HEK293T (cell line): ENCODE data around the gene ARHGAP29.

Source experiments
- BHLHE40 ChIP-seq: fragments of 450-650 bp; IDR thresholded peaks from 2 replicates; pipeline ENCODE4 v1.6.1; 2016; ENCODE audit warnings: mild to moderate bottlenecking, moderate library complexity, borderline replicate concordance
- ELF4 ChIP-seq: fragments of 450-650 bp; IDR thresholded peaks from 2 replicates; pipeline ENCODE4 v1.6.1; 2017; ENCODE audit warnings: antibody characterized with exemption
- FOXA1 ChIP-seq: fragments of 450-650 bp; IDR thresholded peaks from 2 replicates; pipeline ENCODE4 v1.6.1; 2016; ENCODE audit warnings: mild to moderate bottlenecking
- FOXK2 ChIP-seq: fragments of 450-650 bp; IDR thresholded peaks from 2 replicates; pipeline ENCODE4 v1.6.1; 2016; ENCODE audit warnings: mild to moderate bottlenecking
- FOXM1 ChIP-seq: fragments of 450-650 bp; IDR thresholded peaks from 2 replicates; pipeline ENCODE4 v1.6.1; 2017; ENCODE audit warnings: mild to moderate bottlenecking, borderline replicate concordance
- HDGF ChIP-seq: fragments of 450-650 bp; IDR thresholded peaks from 2 replicates; pipeline ENCODE4 v1.6.1; 2017; ENCODE audit warnings: antibody characterized with exemption, borderline replicate concordance
- L3MBTL2 ChIP-seq: fragments of 450-650 bp; conservative IDR thresholded peaks from 2 replicates; pipeline ENCODE4 v1.6.1; 2016; ENCODE audit warnings: mild to moderate bottlenecking
- LEF1 ChIP-seq: fragments of 450-650 bp; IDR thresholded peaks from 2 replicates; pipeline ENCODE4 v1.6.1; 2017; ENCODE audit warnings: mild to moderate bottlenecking, borderline replicate concordance
- NFRKB ChIP-seq: fragments of 450-650 bp; IDR thresholded peaks from 2 replicates; pipeline ENCODE4 v1.6.1; 2016; ENCODE audit warnings: mild to moderate bottlenecking, moderate library complexity
- PKNOX1 ChIP-seq: fragments of 450-650 bp; IDR thresholded peaks from 2 replicates; pipeline ENCODE4 v1.6.1; 2016
- SP1 ChIP-seq: fragments of 450-650 bp; IDR thresholded peaks from 2 replicates; pipeline ENCODE4 v1.6.1; 2017
- SUZ12 ChIP-seq: fragments of 450-650 bp; IDR thresholded peaks from 2 replicates; pipeline ENCODE4 v1.6.1; 2016; ENCODE audit warnings: mild to moderate bottlenecking
- ZNF384 ChIP-seq: fragments of 450-650 bp; IDR thresholded peaks from 2 replicates; pipeline ENCODE4 v1.6.1; 2016

- no peak for TF ChIP-seq HDGF
- no peak for TF ChIP-seq ELF4
- no peak for TF ChIP-seq LEF1
- TF ChIP-seq SP1, result no peak
- TF ChIP-seq SUZ12, result no peak
- TF ChIP-seq ZNF384, result no peak
- TF ChIP-seq NFRKB, result no peak
- TF ChIP-seq FOXM1, result no peak
- no peak for TF ChIP-seq BHLHE40
- TF ChIP-seq FOXK2, result no peak
- no peak for TF ChIP-seq FOXA1
- TF ChIP-seq L3MBTL2, result no peak
- TF ChIP-seq PKNOX1, result no peak
Observed at GRCh38 chr1:94279462-94279861, 42.1 kb upstream of the ARHGAP29 start.
